ENCODE data around the gene WDR5B. TPM values are rescaled to one million over a fixed set of nuclear protein-coding genes. Genes with fewer than 3 reads are reported as not detected.

The WDR5B gene
- total RNA-seq, 1 experiment from 2014 or later = 9.6 TPM

DNA sequence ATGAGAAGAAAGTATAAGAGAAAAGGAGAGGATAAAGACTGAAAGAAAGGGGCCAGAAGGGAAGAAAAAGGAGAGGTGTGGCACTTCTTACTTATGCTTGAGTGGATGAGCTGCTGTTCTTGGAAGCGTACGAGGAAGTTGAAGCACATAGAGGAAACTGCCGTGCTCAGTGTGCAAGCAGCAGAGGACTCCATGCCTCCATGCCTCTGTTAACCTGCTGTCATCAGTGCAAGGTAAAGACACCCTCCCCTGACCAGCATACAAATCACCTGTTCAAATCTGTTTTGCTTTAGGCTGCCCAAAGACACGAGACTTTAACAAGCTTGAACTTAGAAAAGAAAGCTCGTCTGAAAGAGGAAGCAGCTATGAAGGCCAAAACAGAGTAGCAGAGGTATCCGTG is 6.4 kb downstream of the WDR5B start:
- DNase-seq (ENCODE audit: low spot score) = no peak

DNA sequence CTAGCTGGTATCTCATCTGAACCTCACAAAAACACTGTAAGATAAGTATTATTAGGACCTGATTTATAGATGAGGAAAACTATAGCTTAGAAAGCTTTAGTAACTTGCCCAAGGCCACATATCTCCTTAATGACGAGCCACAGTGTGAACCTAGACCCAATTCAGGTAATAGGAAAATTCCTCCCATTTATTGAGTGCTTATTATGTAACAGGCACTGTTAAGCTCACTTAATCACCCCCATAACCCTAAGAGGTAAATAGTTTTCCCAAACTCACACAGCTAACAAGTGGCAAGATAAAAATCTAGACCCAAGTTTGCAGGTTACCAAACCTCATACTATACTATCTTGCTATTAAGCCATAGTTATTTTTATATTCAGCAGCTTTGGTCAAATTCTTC is 7.9 kb downstream of the WDR5B start:
- no peak for DNase-seq (ENCODE audit: low spot score)

DNA sequence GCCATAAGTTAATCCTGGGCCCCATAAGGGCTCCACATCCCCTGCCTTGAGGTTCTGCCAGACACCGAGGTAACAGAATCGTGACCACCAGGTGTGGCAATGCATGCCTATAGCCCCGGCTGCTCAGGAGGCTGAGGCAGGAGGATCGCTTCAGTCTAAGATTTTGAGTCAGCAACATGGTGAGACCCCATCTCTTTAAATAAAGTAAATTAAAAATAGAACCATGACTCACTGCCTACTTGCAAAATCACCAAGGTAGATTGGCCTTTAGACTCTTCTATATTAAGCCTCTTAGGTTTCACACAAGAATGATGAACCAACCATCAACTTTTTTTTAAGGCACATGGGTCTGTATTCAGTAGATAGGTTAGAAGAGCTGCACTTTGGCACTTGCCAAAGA is 9.7 kb downstream of the WDR5B start:
- DNase-seq (ENCODE audit: low spot score) = no peak

DNA sequence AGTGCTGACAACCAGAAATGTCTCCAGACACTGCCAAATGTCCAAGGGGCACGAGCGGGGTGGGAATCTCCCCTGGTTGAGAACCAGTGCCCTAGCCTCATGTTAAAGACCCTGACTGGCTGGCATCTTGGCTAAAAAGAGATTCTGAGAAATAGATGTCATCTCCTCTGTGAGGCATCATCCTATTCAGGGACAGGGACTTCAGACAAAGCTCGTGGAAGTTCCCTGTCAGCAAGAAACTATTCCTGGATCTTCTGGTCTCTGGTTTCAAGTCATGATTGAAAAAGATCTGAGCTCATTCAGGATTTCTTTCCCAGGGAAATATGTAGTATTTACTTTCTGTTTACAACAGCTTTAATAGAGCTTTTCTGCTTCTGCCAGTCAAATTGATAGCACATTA is 10.8 kb downstream of the WDR5B start:
- DNase-seq (ENCODE audit: low spot score) = no peak

DNA sequence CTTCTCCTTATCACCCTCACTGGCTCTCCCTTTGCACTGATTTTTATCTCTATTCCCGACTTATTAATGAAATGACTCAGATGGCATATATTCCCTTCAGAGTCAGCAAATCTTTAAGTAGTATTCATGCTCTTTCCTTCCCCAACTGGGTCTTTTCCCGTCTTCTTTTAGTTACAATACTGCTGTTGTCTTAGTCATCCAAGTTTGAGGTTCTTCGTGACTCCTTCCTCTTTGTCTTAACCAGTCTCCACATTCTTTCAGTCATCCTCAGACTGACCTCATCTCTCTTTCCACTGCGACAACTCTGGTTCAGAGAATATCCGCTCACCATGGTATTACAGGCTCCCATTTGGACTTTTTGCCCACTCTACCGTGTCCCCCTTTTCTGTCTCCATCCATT is 12.4 kb downstream of the WDR5B start:
- peak; percentile 45 for DNase-seq (ENCODE audit: low spot score)

DNA sequence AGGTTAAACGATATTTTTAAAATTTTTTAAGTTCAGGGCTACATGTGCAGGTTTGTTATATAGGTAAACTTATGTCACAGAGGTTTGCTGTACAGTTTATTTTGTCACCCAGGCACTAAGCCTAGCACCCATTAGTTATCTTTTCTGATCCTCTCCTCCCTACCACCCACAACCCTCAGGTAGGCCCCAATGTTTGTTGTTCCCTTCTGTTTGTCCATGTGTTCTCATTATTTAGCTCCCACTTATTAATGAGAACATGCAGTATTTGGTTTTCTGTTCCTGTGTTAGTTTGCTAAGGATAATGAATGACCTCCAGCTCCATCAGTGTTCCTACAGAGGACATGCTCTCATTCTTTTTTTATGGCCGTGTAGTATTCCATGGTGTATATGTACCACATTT is 16.9 kb downstream of the WDR5B start:
- DNase-seq (ENCODE audit: low spot score) = no peak

DNA sequence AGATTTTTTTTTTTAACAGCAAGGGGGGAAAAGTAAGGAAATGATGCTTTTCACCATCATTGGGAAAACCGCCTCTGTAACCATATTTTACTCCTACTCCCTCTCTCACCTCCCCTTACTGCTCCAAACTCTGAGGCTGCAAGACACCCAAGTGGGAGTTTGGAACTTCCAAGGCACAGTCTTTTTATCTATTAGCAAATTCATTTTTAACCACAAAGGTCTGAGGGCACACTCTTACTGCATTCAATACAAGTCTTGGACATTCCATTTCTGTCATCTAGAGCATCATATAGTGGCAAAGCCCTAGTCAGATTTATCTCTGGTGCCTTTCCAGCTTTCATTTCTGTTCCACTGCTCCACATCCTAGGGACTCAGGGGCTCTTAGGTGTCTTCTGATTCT is 18.7 kb downstream of the WDR5B start:
- no peak for DNase-seq (ENCODE audit: low spot score)

DNA sequence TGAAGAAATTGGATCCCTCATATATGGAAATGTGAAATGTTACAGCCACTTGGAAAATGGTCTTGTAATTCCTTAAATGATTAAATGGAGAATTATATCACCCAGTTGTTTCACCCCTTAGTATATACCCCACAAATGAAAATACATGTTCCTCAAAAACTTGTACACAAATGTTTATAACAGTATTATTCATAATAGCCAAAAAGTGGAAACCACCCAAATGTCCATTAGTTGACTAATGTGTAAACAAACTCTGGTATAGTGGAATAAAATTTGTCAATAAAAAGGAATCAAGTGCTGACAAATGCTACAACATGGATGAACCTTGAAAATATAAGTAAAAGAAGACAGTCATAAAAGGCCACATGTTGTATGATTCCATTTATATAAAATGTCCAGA is 19.4 kb downstream of the WDR5B start:
- no peak for DNase-seq (ENCODE audit: low spot score)

DNA sequence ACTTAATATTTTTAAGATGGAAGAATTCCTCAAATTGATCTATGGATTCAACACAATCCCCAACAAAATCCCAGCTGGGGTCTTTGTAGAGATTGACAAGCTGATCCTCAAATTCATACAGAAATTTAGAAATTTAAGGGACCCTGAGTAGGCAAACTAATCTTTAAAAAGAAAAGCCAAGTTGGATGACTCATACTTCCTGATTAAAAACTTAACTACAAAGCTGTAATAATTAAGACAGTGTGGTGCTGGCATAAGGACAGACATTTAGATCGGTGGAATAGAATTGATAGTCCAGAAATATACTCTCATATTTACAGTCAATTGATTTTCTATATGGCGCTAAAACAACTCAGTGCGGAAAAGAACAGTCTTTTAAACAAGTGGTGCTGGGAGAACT is 20.3 kb downstream of the WDR5B start:
- no peak for DNase-seq (ENCODE audit: low spot score)

DNA sequence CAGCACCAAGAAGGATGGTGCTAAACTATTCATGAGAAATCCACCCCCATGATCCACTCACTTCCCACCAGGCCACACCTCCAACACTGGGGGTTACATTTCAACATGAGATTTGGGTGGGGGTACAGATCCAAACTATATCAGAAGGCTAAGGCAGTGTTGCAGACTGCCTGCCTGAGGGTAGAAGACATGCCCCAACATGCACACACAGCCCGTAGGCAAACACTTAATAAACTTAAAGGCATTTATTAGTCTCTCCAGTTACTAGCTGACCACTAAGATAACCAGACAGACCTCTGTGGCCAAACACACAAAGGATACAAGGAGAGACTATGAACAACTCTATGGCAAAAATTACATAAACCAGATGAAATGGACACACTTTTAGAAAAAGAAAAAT is 21.7 kb downstream of the WDR5B start:
- no peak for DNase-seq (ENCODE audit: low spot score)

DNA sequence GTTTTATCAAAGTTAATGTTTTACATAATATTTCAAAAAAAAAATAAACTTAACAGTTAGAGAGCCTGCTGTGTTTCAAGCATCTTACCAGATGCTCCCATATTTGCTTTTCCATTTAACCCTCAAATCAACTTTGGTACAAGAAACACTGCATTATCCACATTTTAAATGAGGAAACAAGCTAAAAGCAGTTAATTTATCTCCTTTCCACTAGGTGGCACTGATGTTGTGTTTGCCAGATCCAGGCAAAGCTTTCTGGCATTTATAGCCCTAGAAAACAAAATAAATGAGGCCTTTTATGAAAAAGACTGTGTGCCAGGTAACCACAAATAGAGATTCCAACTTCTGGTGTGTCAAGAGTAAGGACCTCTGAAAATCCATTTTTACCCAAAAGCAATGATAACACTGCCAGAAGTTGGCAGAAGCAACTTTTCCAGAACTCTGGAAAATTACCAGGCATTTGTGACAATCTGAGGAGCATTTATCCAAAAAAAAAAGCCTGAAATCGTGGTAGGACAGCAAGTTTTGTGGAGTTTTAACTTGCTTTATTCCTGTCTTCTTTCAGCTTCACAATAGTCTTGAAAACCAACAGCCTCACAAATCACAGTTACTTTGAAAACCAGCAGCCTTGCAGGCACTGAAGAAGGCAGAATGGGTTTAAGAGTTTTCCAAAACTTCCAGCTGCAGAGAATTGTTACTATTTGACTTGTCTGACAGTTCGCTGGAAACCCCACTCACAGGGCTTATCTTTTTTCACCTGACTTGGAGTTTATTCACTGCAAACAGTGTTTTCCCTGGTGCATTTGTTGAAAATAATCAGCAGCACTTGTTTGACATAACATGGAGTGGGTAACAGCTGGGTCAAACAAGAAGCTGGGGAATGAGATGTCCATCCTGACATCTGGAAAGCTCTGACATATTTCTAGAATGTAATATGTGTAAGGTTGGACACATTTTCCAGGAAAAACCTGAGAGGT is 22.7 kb downstream of the WDR5B start:
- DNase-seq (ENCODE audit: low spot score) = peak; percentile 36

DNA sequence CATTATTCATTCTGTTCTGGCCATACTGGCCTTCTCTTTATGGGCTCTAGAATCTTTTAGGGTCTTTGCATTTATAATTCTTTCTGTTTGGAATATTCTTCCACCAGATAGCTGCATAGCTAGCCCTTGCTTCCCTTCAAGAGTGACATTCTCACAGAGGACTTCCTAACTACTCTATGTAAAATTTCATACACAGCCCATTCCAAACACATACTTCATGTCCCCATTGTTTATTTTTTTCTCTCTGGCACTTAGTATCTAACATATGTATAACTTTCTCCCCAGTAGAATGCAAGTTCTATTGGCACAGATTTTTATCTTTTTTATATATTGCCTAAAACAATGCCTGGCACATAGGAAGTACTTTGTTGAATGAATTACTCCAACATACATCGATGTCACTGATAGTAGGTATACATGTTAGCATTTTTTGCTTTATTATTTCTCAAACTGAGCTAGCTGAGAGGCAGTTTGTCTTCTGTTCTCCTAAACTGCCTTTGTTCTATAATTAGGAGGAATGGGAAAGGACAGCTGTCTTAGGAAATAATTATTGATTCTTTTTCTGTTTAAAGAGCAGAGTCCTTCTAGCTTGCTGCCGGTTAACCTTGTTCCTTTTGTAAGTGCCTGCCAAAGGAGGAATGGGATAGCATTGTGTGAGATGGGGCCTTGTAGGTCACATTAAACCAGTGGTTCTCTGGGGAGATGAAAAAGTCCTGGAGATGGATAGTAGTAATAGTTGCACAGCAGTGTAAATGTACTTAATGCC is 24.0 kb downstream of the WDR5B start:
- DNase-seq (ENCODE audit: low spot score) = no peak

DNA sequence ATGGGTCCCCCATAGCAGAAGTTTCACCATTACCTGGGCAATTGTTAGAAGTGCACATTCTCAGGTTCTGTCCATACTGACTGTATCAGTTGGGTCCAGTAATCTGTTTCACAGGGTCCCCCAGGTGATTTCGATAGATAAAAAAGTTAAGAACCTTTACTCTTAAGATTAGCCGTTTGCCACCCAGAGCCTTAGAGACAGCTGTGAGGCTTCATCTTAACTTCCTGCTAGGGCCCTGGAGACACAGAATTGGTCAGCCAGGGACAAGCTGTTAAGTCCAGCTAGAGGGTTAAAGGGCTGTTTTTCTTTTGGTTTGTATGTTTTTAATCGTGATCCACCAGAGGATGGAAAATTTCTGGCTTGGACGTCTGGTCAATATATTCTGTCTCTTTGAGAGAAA is 25.2 kb downstream of the WDR5B start:
- DNase-seq (ENCODE audit: low spot score) = no peak

DNA sequence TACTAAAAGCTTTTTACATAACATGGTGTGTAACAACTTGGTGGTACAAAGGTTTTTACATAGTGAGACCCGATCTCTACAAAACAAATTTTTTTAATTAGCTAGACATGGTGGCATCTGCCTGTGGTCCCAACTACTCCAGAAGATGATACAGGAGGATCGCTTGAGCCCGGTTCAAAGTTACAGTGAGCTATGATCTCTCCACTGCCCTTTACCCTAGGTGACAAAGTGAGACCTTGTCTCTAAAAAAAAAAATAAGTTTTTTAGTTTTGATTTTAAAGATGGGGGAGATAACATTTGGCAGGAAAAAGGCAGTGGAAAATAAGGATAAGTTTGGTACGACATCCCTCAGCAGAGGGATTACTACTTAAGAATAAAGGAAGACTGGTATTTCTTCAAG is 26.0 kb downstream of the WDR5B start:
- no peak for DNase-seq (ENCODE audit: low spot score)

DNA sequence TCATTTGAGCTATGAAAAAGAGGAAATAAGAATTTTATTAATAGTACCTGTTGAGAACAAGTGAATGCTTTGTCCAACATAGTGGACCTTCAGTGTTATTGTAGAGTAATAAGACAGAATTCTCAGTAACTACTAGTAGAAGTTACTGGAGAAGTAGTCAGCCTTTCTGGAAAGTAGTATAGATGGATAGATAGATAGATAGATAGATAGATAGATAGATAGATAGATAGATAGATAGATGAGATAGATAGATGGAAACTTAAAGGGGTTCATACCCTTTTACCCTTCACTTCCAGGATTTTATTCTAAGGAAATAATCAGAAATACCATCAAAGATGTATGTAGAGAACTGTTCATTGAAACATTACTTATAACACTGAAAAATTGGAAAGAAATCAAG is 26.7 kb downstream of the WDR5B start:
- DNase-seq (ENCODE audit: low spot score) = no peak

DNA sequence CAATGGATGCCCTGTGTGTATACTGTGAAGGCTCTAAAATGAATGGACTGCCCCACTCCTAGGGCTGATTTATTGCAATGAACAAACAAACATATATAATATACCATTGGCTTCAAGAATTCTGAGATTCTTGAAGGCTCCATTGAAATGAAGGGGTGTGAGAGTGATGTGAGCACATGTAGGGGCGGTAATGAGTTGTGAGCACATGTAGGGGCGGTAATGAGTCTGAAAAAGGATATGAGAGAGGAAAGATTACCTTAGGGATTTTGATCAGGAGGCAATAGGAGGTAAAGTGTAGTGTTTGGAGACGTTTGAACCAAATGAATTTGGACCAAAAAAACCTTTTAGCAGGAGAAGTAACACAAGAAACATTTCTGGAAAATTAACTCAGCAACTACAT is 28.2 kb downstream of the WDR5B start:
- no peak for DNase-seq (ENCODE audit: low spot score)

DNA sequence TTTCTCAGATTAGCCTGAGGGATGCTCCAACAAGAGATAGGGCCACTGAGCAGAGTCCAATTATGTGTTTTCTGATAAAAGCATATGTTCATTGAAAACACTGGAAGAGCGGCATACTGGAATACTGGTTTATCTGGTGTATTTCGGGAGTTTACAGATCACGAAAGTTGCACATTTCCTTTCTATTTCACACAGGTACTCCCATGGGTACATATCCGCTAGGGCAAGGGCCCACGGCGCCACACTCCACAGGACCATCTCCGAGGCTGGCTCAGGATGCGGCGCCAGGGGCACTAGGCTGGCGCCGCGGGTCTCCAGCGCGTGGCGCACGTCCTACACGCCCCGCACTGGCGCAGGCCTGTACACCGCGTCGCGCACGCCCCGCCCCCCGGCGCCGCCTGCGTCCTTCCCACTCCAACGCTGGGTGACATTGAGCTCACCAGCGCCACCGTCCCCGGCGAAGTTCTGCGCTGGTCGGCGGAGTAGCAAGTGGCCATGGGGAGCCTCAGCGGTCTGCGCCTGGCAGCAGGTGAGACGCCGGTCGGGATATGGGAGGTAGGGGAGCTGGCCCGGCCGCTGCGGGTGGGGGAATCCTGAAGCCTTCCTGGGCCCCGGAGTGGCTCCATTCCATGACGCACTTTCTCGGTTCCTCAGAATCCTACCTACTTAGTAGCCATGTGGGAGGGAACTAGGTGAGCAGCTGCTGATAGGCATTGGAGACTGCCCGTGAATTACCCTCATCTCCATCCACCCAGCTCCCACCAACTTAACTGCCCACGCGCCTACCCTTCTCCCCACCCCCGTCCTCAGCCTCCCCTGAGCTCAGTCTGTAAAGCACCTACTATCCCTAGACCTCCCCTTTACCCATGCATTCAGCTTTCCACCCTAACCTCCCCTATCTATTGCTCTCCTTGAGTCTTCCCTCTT is 31.8 kb downstream of the WDR5B start, which contains the start of gene FAM162A:
Gene FAM162A (plus strand): TSS at position 412 of the 927 bp plus-strand sequence. CDS start 84 bp downstream, at position 496.
- DNase-seq (ENCODE audit: low spot score) = peak; percentile 84

DNA sequence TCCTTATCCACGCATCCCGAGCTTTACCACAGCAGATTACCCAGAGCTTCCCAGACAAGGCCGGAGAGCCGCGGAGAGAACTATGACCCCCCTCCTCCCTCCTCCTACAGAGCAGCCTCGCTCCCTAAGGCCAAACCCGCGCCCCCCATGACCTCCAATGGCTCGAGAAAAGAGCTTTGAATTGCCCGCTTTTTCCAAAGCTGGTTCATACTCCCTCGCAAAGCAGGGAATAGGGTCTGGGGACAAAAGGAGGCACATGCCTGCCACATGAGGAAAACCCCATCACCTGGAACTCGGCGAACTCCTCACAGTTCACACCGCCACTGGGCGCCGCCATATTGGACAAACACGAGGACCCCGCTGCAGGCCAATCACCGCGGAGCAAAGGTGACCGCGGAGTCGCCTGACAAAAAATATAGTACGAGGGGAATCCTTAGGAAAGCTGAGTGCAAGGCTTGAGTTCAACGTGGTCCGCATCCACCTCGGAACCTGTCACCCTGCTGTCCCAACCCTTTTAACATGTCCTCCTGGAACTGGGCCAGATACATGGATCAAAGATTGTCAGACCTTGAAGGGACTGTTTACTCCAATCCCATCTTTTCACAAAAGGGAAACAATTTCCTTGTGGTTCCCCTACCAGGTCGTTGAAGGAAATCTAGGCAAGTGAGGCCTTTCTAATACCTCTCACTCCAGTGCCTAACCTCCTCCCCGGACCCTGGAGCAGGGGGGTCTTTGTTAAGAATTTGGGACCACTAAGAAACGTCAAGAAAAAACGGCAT is 32.8 kb downstream of the WDR5B start, which contains the start of gene MIX23:
Gene MIX23 (minus strand): TSS at position 344 of the 779 bp plus-strand sequence. CDS start 7 bp downstream, at position 337.
- peak; percentile 76 for DNase-seq (ENCODE audit: low spot score)

DNA sequence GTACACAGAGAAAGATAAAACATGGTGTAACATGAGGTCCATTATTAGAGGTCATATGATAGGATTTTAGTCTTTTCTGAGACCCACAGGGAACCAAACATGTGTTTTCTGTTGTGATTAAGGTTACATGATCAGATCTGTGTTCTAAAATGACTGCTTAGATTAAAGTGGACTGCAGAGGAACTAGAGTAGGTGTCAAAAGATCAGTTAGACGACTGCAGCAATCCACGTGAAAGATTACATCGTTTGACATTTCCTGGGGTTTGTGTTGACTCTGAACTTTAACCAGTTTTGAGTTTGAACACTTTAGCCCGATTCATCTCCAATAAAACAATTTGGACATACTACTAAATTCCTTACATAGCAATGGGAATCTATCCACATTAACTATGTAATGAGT is 37.9 kb downstream of the WDR5B start:
- no peak for DNase-seq (ENCODE audit: low spot score)

DNA sequence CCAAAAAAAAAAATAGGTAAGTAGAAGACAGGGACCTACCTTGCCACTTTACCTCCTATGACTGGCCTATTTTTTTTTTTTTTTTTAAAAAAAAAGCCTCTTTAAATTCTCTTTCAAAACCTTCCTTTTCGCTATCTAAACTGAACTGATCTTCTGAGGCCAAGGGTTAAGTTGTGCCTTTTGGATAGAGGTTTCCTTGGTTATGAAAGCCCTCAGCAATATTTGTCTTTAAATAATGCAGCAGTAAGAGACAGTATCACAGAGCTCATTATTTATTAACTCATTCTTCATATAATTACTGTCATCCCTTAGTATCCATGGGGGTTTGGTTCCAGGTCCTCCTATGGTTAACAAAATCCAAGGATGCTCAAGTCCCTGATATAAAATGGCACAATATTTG is 41.8 kb downstream of the WDR5B start:
- DNase-seq (ENCODE audit: low spot score) = no peak

DNA sequence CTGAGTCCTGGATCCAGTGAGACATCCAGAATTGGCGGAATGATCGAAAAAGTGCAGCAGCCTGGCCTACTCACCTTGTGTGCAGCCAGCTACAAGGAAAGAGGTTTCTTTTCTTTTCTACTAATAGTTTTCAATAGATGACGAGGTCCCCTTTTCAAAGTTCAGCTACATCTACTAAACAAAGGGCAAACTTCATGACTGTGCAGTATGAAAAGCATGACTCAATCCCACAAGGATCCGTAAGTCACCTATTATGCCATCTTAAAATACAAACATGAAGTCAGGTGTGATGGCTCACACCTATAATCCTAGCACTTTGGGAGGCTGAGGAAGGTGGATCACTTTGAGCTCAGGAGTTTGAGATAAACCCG is 49.5 kb downstream of the WDR5B start:
- DNase-seq (ENCODE audit: low spot score) = no peak
